ENCODE measurements around the gene TAP1.
"Not testable (repeated sequence)": the region's sequence is repeated elsewhere in the genome, so short reads cannot be mapped to it uniquely, and the experiment has no call there.

The TAP1 gene

GRCh38 chr6:32838114-32838958 lies 15.2 kb downstream of the TAP1 start, which contains the start of gene TAP2:
TAP2 (minus strand) TSS chr6:32838739; CDS start chr6:32838233, 506 bp downstream.
- peak; percentile 91 for DNase-seq

GRCh38 chr6:32837651-32838113 lies 15.8 kb downstream of the TAP1 start:
- no peak for DNase-seq

- no peak for DNase-seq
Measured at GRCh38 chr6:32836873-32837272, 16.6 kb downstream of the TAP1 start.

- no peak for DNase-seq
Measured at GRCh38 chr6:32835167-32835893, 18.2 kb downstream of the TAP1 start.

- DNase-seq, result no peak
Measured at GRCh38 chr6:32833664-32834063, 19.8 kb downstream of the TAP1 start.

GRCh38 chr6:32832535-32832934 lies 21.0 kb downstream of the TAP1 start:
- DNase-seq, result no peak

- DNase-seq, result no peak
Measured at GRCh38 chr6:32830936-32831335, 22.6 kb downstream of the TAP1 start.

- no peak for DNase-seq
Measured at GRCh38 chr6:32830017-32830416, 23.5 kb downstream of the TAP1 start.

- DNase-seq, result no peak
Measured at GRCh38 chr6:32829495-32829894, 24.0 kb downstream of the TAP1 start.

- DNase-seq, result no peak
Measured at GRCh38 chr6:32827025-32827424, 26.5 kb downstream of the TAP1 start.

GRCh38 chr6:32825966-32826365 lies 27.5 kb downstream of the TAP1 start:
- DNase-seq, result peak; percentile 11

GRCh38 chr6:32819729-32820128 lies 33.8 kb downstream of the TAP1 start:
- no peak for DNase-seq

GRCh38 chr6:32818867-32819266 lies 34.6 kb downstream of the TAP1 start:
- DNase-seq, result no peak

- DNase-seq, result no peak
Measured at GRCh38 chr6:32816746-32817204, 36.7 kb downstream of the TAP1 start, which contains the start of gene HLA-DOB. HLA-DOB (minus strand) TSS chr6:32817002; CDS start chr6:32816951, 51 bp downstream.

GRCh38 chr6:32815996-32816395 lies 37.5 kb downstream of the TAP1 start:
- no peak for DNase-seq

GRCh38 chr6:32815115-32815514 lies 38.4 kb downstream of the TAP1 start:
- no peak for DNase-seq

- DNase-seq, result no peak
Measured at GRCh38 chr6:32814145-32814544, 39.4 kb downstream of the TAP1 start.

GRCh38 chr6:32809171-32809570 lies 44.3 kb downstream of the TAP1 start:
- no peak for DNase-seq

GRCh38 chr6:32807020-32807580 lies 46.4 kb downstream of the TAP1 start:
- DNase-seq, result no peak

GRCh38 chr6:32805404-32805803 lies 48.1 kb downstream of the TAP1 start:
- not testable (repeated sequence) for DNase-seq

- DNase-seq, result no peak
Measured at GRCh38 chr6:32803416-32803815, 50.1 kb downstream of the TAP1 start.

- DNase-seq, result no peak
Measured at GRCh38 chr6:32799740-32800139, 53.8 kb downstream of the TAP1 start.

GRCh38 chr6:32799168-32799567 lies 54.3 kb downstream of the TAP1 start:
- DNase-seq, result no peak
